ENCODE measurements around the gene ATP6V1B1. TPM values are rescaled to one million over a fixed set of nuclear protein-coding genes. Genes with fewer than 3 reads are reported as not detected.
A peak's percentile ranks its signal among the peaks of the same experiment; 100 is the strongest.

Gene ATP6V1B1
- total RNA-seq, 1 donor from 2014 or later = not detected

GRCh38 chr2:70979180-70979488, 43.4 kb downstream of the ATP6V1B1 start:
- DNase-seq = no peak
- Histone ChIP-seq H3K27ac (replicated peaks) (peak overlapping the region; percentile 91), H3K27me3 (ENCODE audit: low read depth) (no peaks in the 10 kb centered on the region), H3K4me3 (peak overlapping the region; percentile 72), H3K9me3 (replicated peaks) (no peaks in the 10 kb centered on the region), H3K4me1 (peaks cover 27% of the 10 kb centered on the region), H3K36me3 (no peaks in the 10 kb centered on the region)
- no peak for TF ChIP-seq CTCF (IDR thresholded peaks at IDR 0.05; ENCODE audit: borderline replicate concordance)
- intact Hi-C loops (cut with micrococcal nuclease) = no loop called here

- TF ChIP-seq CTCF (IDR thresholded peaks at IDR 0.05; ENCODE audit: borderline replicate concordance) = no peak
- intact Hi-C loops (cut with micrococcal nuclease) = no loop called here
- Histone ChIP-seq H3K4me1 (peaks cover 29% of the 10 kb centered on the region), H3K27me3 (ENCODE audit: low read depth) (no peaks in the 10 kb centered on the region), H3K36me3 (no peaks in the 10 kb centered on the region), H3K27ac (replicated peaks) (no peak overlapping the region), H3K9me3 (replicated peaks) (no peaks in the 10 kb centered on the region), H3K4me3 (no peak overlapping the region)
- no peak for DNase-seq
Observed at GRCh38 chr2:70979626-70980025, 43.9 kb downstream of the ATP6V1B1 start.

GRCh38 chr2:70981421-70981820, 45.7 kb downstream of the ATP6V1B1 start:
- no peak for TF ChIP-seq CTCF (IDR thresholded peaks at IDR 0.05; ENCODE audit: borderline replicate concordance)
- intact Hi-C loops (cut with micrococcal nuclease) = no loop called here
- no peaks in the 10 kb centered on the region for H3K9me3 ChIP-seq (replicated peaks)

GRCh38 chr2:70981866-70982810, 46.4 kb downstream of the ATP6V1B1 start:
- H3K4me3 ChIP-seq = no peak overlapping the region
- H3K27ac ChIP-seq (replicated peaks) = no peak overlapping the region
- H3K9me3 ChIP-seq (replicated peaks) = no peaks in the 10 kb centered on the region
- intact Hi-C loops (cut with micrococcal nuclease) = no loop called here
- TF ChIP-seq CTCF (IDR thresholded peaks at IDR 0.05; ENCODE audit: borderline replicate concordance) = no peak
- H3K4me1 ChIP-seq = peaks cover 44% of the 10 kb centered on the region
- no peak for DNase-seq
- H3K27me3 ChIP-seq (ENCODE audit: low read depth) = no peaks in the 10 kb centered on the region
- H3K36me3 ChIP-seq = peaks cover 16% of the 10 kb centered on the region

More at GRCh38 chr2:70981421-70981820, 45.7 kb downstream of the ATP6V1B1 start:
- no peak overlapping the region for H3K4me3 ChIP-seq
- H3K36me3 ChIP-seq = peaks cover 9% of the 10 kb centered on the region
- H3K4me1 ChIP-seq = peaks cover 45% of the 10 kb centered on the region
- no peaks in the 10 kb centered on the region for H3K27me3 ChIP-seq (ENCODE audit: low read depth)
- DNase-seq = no peak
- H3K27ac ChIP-seq (replicated peaks) = no peak overlapping the region

GRCh38 chr2:70982971-70983370, 47.3 kb downstream of the ATP6V1B1 start:
- no peak for DNase-seq
- intact Hi-C loops (cut with micrococcal nuclease) = no loop called here
- no peak for TF ChIP-seq CTCF (IDR thresholded peaks at IDR 0.05; ENCODE audit: borderline replicate concordance)

More at GRCh38 chr2:70982971-70983370, 47.3 kb downstream of the ATP6V1B1 start:
- Histone ChIP-seq H3K27ac (replicated peaks) (no peak overlapping the region), H3K36me3 (peaks cover 23% of the 10 kb centered on the region), H3K9me3 (replicated peaks) (no peaks in the 10 kb centered on the region), H3K27me3 (ENCODE audit: low read depth) (no peaks in the 10 kb centered on the region), H3K4me1 (peaks cover 42% of the 10 kb centered on the region), H3K4me3 (no peak overlapping the region)
